Measurements from ENCODE around the gene TFF3.

TFF3 gene

DNA sequence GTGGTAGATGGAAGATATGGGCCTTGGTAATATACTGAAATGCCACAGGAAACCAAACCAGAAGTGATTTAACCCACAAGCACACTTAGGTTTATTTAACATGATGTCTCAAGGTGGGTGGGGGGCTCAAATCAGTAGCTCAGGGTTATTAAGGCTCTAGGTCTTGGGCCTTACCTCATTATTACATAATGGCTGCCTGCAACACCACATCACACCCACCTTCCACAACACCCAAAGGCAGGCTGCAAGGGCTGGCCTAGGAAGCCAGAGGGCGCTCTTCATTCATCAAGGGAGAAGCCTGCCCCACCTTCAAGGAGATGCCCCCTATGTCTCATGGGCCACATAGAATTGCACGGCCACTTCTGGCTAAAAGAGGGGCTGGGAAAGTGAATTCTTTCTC lies 45.1 kb upstream of the TFF3 start:
- in situ Hi-C loops (cut with HindIII; ENCODE audit: low sequenced_read_pairs): no loop called here
- no peak for DNase-seq (ENCODE audit: low read depth, low spot score)
- no peak overlapping the region for H3K4me3 ChIP-seq (ENCODE audit: low read depth, low read length)
- TF ChIP-seq CTCF (IDR thresholded peaks at IDR 0.05; ENCODE audit: low read depth, low read length): no peak

- in situ Hi-C loops (cut with HindIII; ENCODE audit: low sequenced_read_pairs): no loop called here
- H3K4me3 ChIP-seq (ENCODE audit: low read depth, low read length): no peak overlapping the region
- DNase-seq (ENCODE audit: low read depth, low spot score): no peak
- TF ChIP-seq CTCF (IDR thresholded peaks at IDR 0.05; ENCODE audit: low read depth, low read length): no peak
Measured at GRCh38 chr21:42358937-42359336, 43.7 kb upstream of the TFF3 start.

DNA sequence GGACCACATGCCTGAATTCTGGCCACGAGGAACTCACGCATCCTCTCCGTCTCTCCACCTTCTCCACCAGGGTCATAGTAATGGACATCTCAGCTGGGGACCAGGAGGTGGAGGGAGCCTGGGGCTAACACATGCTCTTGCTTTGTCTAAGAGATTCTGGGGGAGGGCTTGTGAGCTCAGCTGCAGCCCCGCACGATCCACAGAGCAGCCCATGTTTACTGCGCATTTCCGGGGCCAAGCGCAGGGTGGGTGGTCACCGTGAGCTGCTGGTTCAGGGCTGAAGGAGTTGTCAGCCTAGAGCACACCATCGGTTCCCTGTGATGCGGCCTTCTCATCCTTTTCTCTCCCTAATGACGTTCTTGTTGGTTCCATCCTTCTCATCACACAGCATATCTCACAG lies 43.1 kb upstream of the TFF3 start:
- DNase-seq (ENCODE audit: low read depth, low spot score): no peak
- H3K4me3 ChIP-seq (ENCODE audit: low read depth, low read length): no peak overlapping the region
- in situ Hi-C loops (cut with HindIII; ENCODE audit: low sequenced_read_pairs): no loop called here
- TF ChIP-seq CTCF (IDR thresholded peaks at IDR 0.05; ENCODE audit: low read depth, low read length): no peak

GRCh38 chr21:42357307-42357706 lies 42.1 kb upstream of the TFF3 start:
- no peak overlapping the region for H3K4me3 ChIP-seq (ENCODE audit: low read depth, low read length)
- no peak for DNase-seq (ENCODE audit: low read depth, low spot score)
- no peak for TF ChIP-seq CTCF (IDR thresholded peaks at IDR 0.05; ENCODE audit: low read depth, low read length)
- in situ Hi-C loops (cut with HindIII; ENCODE audit: low sequenced_read_pairs): no loop called here

GRCh38 chr21:42356650-42357049 lies 41.4 kb upstream of the TFF3 start:
- TF ChIP-seq CTCF (IDR thresholded peaks at IDR 0.05; ENCODE audit: low read depth, low read length): no peak
- no peak for DNase-seq (ENCODE audit: low read depth, low spot score)

GRCh38 chr21:42356046-42356445 lies 40.8 kb upstream of the TFF3 start:
- no peak for TF ChIP-seq CTCF (IDR thresholded peaks at IDR 0.05; ENCODE audit: low read depth, low read length)
- in situ Hi-C loops (cut with HindIII; ENCODE audit: low sequenced_read_pairs): no loop called here

More at GRCh38 chr21:42356650-42357049, 41.4 kb upstream of the TFF3 start:
- no peak overlapping the region for H3K4me3 ChIP-seq (ENCODE audit: low read depth, low read length)
- in situ Hi-C loops (cut with HindIII; ENCODE audit: low sequenced_read_pairs): no loop called here

GRCh38 chr21:42353623-42354022 lies 38.4 kb upstream of the TFF3 start:
- no peak overlapping the region for H3K4me3 ChIP-seq (ENCODE audit: low read depth, low read length)
- no peak for TF ChIP-seq CTCF (IDR thresholded peaks at IDR 0.05; ENCODE audit: low read depth, low read length)
- in situ Hi-C loops (cut with HindIII; ENCODE audit: low sequenced_read_pairs): no loop called here
- no peak for DNase-seq (ENCODE audit: low read depth, low spot score)

More at GRCh38 chr21:42356046-42356445, 40.8 kb upstream of the TFF3 start:
- no peak for DNase-seq (ENCODE audit: low read depth, low spot score)
- no peak overlapping the region for H3K4me3 ChIP-seq (ENCODE audit: low read depth, low read length)

Data from astrocyte of the spinal cord (primary cell).